NCI-H1417 (cell line): Measurements from ENCODE around the gene BICD1.

Source experiments
- DNase-seq, 3 experiments: peaks; one replicate each; lab custom pipeline; 2025; lab: John Stamatoyannopoulos, UW

BICD1 gene

DNA sequence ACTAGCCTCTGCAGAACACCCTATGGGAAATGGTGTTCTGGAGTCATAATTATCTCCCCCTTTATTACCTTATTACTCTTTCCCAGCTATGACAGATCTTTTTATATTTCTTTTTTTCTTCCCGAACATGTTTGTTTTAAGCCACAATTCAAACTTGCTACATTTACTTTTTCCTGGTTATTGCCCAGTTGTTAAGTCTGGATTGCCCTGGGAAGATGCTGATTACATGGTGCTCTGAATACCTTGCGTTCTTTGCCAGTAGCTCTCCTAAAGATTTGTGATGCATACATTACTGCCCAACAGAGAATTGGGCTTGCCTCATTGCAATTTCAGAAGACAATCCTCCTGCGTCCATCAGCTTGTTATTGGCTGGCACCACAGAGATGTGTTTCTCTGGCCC, 174.5 kb downstream of the BICD1 start:
- no peak for DNase-seq

DNA sequence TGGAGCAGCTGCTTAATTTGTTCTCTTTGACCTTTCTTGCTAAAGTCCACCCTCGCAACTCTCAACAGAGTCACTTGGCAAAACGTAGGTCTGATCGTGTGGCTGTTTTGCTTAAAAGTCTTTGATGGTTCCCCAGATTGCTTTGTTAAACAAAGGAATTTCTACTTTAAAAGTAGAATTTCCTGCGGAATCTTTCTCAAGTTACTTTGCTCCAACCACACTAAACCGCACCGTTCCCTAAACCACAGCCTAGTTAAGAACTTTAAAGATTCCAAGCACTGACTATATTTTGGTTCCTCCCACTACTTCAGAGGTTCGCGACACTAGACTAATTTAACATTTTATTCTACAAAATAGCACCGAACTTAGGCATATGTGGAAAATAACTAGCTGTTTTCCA, 177.9 kb downstream of the BICD1 start:
- no peak for DNase-seq

DNA sequence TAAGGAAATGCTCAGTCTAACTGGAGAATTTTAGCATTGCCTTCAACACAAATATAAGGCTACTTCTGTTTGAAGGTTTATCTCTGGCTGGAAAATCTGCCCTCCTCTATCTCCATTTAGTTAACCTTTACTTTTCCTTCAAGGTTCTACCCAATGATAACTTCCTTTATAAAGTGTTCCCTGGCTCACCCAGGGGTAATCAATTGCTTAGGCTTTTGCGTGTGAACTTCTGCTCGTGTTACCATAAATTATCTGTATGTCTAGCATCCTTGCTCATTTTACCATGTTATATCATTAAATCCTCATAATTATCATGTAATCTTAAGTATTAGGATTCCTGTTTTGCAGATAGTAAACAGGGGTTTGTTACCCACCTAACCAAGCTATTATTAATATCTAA, 178.4 kb downstream of the BICD1 start:
- no peak for DNase-seq

DNA sequence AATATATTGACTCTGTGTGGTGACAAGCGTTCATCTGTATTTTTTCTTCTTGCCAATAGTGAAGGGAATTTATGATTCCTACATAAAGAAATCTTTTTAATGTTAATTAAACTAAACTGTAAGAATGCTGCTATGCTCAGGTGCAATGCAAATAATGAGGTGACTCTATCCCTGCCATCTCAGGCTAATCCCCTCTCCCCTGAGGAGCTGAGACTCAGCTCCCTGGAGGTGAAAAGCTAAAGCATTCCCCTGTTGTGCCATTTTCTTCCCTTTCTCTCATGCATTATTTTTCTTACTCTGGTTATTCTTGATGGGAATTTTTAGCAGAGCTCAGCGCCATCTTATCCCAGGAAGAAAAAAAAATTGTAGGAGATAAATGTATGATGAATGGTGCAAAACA, 178.8 kb downstream of the BICD1 start:
- no peak for DNase-seq

DNA sequence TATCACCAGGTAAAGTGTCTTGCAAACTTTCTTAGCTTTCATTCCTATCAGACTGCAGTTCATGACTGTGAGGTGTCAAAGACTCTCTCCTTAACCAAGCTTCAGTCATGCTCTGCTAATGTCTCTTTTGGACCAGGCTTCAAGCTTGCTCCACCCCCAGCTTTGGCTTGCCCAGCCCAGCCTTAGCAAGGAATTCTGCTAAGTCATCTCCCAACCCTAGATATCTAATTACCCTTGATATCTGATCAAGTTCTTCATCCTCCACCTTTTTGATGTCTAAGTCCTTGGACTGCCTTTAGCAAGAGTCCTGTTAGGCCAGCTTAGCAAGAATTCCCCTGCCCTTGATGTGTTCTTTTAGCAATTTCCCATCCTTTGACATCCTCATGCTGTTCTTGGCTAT, 183.8 kb downstream of the BICD1 start:
- DNase-seq: no peak

DNA sequence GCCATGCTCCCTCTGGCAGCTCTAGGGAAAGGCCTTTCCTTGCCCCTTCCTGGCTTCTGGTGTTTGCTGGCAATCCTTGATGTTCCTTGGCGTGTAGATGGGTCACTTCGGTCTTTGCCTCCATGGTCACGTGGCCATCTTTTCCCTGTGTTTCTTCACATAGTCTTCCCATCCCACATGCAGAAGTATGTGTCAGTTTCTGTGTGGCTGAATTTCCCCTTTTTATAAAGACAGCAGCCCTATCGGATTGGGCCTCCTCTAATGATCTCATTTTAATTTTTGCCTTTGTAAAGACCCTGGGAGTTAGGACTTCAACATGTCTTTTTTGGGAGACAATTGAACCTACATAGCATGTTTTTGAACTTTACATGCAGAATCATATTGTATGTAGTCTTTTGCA, 185.5 kb downstream of the BICD1 start:
- DNase-seq: no peak

DNA sequence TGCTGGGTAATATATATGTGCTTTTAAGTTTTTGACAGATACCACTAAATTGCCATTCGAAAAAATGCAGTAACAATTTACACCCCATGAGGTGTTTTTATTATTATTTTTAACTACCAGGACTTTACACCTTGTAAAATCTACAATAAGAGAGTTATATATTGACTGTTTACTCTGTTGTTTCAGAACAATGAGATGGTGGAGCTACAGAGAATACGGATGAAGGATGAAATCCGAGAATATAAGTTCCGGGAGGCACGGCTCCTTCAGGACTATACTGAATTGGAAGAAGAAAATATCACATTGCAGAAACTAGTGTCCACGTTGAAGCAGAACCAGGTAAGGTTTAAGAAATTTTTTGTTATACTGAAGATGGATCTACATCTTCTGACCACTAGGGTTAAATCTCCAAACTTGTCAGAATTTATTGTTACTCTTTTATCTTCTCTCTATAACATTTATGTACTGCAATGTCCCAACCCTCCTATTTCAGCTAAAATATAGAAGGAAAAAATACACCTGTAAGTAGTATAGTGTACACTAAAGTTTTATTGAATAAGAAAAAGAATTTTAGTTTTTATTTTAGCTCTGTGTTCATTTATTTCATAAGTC, 187.3 kb downstream of the BICD1 start:
- DNase-seq: no peak

DNA sequence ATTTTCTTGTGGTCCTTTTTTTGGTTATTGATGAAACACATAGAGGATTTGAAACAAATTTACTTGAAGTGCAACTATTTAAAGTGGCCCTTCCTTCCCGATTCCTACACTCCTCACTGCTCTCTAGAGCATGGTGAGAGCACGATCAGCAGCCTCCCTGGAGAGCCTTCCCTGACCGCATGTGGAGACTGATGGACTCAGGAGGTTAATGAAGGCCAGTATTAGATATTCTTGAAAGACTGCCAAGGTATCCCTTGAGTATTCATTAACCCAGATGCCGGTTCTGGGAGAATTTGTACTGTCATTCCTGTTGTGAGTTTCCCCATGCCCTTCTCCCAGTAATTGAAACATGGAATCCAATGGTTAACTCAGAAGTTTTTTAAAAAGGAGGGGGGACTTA, 189.9 kb downstream of the BICD1 start:
- DNase-seq: no peak

DNA sequence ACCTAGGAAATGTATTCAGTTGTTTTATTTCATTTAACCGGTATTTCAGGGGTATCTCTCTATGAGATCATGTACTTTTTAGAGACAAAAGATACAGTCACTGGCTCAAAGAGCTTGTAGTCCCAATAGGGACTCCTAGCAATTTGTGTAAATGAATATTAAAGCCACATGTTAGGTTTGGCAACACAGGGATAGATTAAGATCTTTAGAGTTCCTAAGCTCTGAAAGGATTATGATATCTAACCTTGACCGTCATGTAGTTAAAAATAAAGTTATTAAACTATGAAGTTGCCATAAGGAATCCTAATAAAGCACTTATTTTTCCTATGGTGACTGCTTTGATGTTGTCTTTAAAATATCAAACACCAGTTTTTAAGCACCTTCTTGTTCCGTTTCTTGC, 192.3 kb downstream of the BICD1 start:
- no peak for DNase-seq

DNA sequence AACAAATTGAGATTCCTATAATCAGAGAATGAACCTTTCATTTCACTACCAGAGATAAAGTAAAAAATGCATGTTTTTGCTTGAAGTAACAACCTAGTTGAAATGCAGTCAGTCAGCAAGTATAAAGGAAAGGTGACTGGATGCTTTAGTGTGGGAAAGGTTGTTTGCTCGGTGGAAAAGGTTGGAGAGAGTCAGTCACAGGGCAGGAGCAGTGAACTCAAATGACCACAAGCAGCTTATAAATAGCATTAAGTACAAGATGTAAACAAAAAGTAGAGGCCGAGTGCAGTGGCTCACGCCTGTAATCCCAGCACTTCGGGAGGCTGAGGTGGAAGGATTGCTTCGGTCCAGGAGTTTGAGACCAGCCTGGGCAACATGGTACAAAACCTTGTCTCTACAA, 194.6 kb downstream of the BICD1 start:
- DNase-seq: no peak

DNA sequence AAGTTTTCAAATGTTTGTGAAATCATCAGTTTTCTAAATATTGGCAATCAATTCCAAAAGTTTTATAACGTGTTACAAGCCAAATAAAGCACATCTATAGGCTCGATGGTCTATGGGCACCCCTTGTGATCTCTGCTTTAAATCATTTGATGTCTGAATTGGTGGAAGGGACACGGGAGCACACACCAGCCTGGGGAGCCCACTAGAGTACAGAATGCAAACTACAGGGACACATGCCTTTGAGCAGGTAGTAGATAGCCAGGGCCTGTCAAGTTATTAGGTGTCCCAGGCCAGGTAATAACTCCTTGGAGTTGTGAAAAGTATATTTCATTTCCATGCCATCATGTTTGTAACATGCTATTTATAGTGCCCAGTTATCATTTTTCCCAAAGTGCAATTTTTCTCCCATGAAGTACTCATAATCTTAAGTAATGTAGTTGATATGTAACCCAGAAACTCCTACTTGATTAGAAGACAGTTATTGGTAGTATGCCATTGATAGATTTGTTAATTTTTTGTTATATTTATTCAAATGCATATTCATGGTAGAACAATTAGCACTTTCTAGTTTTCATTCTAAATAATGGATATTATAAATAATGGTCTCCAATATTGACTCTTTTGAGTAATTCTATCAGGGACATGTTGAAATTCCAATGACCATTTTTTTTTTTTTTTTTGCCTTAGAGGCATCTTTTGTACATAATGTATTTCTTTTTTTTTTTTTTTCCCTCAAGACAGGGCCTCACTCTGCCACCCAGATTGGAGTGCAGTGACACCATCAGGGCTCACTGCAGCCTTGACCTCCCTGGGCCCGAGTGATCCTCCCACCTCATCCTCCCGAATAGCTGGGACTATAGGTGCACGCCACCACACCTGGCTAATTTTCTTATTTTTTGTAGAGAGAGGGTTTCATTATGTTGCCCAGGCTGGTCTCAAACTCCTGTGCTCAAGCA, 195.8 kb downstream of the BICD1 start:
- DNase-seq: peak in 1 of 3 experiments; percentile 59

DNA sequence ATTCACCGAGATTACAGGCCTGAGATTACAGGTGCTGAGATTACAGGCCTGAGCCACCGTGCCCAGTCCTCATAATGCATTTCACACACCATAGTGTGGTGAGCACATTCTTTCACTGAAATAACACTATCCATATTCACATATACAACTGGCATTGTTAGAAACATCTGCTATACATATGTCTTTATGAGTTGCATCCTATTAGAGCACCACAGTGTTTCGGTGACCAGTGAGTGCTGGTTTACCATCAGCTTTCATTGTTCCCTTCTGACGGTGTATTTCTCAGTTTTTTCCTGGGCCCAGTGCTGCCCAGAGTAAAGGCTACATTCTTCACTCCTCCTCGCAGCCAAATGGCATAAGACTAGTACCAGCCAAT, 196.5 kb downstream of the BICD1 start:
- DNase-seq: no peak

DNA sequence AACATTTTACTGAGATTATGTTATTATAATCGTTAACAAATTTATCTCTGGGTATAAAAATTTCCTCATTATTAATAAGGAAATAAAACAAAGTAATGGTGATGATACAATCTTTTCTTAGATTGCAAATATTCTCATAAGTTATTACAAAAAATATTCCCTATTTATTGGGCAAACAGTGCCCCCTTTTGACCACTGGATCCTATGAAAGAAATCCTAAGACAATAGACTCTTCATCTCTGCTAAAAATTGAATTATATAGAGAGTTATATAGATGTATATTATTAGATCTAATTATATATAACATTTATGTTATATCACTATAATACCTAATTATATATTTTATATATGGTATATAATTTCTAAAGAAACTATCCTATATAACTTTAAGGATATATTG, 198.5 kb downstream of the BICD1 start:
- peak in 1 of 3 experiments; percentile 47 for DNase-seq

DNA sequence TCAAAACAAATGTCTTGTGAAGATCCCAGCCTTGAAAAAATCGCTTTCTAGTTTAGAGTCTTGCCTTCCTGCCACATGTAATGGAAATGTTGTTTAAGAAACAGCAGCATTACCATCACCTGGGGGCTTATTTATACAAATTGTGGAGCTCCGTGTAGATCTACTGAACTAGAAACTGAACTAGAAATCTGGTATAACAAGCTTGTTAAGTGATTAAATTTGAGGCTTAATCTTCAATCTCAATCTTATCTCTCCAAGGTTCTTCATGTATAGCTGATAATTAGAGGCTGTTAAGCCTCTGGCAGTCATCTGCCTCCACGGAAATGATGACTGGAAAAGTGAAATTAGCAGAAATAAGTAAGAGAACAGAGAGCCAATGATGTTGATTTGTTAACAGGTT, 200.7 kb downstream of the BICD1 start:
- DNase-seq: no peak

DNA sequence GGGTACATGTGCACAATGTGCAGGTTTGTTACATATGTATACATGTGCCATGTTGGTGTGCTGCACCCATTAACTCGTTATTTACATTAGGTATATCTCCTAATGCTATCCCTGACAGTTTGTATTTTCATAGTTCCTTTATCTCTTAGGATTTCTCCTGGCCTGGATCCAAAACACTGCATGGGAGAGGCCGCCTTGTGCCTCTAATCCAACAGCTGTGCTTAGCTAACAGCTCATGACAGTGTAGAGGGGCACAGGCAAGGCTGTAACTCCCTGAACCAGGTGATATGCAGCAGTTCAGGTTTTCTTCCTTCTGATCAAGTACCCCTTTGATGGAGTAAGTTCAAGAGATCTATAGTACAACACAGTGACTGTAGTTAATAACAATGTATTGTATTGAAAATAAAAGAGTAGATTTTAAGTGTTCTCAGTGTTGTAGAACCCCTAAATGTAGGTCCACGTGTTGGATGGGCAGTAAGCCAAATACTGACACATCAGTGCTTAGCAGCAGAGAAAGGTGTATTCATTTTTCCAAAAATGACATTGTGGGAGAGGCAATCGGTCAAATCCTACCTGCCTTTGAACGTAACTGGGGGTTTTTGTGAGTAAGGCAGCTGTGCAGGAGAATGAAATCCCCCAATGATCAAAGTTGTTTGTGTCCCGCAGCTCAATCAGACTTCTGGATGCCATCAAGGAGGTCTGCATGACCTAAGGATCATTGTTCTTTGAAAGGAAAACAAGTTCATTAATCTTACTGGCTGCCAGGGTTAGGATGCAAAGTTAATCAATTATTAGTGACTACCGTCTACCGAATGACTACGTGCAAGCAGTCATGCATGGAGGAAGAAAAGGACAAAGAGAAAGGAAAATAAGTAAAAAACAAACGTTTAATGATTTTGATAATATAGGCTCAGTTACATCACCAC, 203.4 kb downstream of the BICD1 start:
- peak; percentile 11 to 64 (median 39) for DNase-seq

DNA sequence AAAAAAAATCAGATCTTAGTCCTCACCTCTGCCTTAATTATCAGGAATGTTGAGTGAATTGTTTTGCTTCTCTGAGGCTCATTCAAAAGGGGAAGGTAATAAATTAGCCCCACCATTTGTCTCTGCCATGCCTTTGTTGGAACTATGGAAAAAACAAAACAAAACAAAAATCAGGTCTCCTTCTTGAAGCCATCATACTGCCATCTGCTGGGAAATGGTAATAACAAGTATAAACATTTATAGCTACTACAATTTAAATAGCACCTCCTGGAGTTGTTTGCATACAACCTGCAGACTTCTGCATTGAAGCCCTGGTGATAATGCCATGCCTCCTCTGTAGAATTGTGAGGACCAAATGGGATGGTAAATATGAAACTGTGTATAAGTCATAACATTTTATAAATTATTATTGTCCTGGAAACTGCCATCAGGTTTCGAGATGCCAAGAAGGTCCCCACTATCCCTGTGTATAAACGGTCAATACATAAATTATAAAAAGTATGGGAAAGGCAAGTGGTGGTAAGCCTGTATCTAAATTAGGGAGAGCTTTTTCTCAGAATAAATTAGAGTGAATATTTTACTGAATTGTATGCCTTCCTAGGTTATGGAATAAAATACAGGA, 205.5 kb downstream of the BICD1 start:
- peak; percentile 38 to 85 (median 75) for DNase-seq

DNA sequence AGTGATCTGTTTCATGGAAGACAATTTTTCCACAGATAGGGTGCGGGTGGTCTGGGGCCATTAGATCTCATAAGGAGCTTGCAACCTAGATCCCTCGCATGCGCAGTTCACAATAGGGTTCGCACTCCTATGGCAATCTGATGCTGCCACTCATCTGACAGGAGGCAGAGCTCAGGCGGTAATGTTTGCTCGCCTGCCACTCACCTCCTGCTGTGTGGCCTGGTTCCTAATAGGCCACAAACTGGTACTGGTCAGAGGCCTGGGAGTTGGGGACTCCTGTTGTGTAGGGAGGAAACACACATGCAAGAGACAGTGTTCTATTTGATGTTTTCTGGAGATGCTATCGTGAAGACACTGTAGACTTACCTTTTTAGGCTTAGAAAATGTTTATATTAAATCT, 215.7 kb downstream of the BICD1 start:
- peak in 2 of 3 experiments; percentile 13 to 57 for DNase-seq

DNA sequence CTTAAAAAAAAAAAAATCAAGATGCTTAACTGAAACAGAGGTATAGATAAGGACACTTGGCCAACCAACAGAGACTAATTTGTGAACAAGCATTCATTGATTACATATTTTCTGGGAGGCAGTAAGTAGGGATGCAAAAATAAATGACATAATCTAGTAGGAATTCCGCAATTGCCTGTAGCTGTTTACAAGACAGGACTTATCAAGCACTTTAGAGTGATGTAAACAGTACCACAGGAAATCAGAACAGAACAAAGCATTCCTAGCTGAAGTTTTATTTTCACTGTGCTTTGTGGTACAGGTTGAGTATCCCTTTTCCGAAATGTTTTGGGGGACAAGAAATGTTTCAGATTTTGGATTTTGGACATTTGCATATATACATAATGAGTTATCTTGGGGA, 224.5 kb downstream of the BICD1 start:
- no peak for DNase-seq

DNA sequence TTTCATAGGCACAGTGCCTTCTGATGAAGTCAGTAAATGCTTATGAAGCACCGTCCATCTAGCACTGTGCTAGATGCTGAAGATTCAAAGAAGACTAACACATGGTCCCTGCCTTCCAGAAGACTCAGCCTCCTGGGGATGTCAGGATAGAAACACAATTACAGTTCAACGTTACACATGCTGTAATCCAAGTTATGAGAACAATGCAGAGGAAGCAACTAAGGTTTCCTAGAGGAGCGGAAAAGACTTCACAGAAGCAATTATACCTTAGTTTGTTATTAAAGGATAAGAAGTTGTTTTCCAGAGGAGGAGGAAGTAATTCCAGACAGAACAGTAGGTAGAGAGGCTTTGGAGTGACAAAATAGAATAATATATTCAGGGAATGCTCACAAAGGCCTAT, 225.8 kb downstream of the BICD1 start:
- DNase-seq: no peak

DNA sequence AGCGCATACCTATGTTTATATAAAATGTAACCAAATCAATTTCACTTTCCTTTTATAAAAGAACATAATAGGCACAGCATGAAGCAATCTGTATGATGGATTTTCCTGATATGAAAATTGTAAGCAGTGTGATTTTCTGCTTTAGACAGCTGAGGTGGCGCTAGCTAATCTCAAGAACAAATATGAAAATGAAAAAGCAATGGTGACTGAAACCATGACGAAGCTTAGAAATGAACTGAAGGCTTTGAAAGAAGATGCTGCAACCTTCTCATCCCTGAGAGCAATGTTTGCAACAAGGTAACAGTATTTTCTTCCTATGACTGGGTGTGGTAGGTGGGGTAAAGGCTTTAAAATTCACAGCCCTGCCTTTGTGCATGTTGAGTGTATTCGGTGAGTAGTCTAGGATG, 227.7 kb downstream of the BICD1 start:
- DNase-seq: peak in 1 of 3 experiments; percentile 47

DNA sequence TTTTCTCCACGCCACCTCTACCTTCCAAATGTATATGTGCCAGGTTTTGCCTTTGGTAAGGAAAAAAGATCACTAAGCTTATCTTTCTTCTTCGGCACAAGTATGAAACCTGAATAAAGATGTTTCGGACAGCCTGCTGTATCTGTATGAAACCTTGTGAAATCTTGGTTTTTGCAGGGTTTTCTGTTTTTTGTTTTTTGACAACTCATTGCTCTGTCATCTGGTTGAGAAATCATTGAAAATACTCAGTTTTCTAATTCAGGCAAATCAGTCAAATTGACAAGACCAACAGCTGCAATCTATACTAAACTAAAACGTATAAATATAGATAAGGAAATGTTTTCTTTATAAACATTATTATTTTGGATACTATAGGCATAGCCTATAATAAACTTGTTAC, 229.6 kb downstream of the BICD1 start:
- DNase-seq: no peak

DNA sequence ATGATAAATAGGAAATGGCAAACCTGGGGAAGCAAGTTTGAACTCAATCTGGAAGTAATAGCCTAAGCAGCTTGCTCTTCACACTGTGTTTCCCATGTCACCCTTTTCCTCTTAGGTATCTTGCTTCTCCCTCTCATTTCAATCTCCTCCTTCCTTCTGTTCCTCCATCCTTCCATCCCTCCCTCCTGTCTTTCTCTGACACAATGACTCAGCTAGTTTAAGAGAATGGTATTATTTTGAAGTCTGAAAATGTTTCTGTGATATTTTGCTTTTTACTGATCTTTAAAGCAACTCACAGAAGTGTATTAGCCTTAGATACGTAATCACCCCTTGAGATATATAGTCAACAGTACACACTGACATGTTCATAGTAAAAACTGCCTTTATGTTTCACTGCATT, 236.8 kb downstream of the BICD1 start:
- DNase-seq: no peak
